ENCODE measurements around the gene SGCD. TPM values are rescaled to one million over a fixed set of nuclear protein-coding genes. Genes with fewer than 3 reads are reported as not detected.

SGCD gene
- total and polyA plus RNA-seq, 2 of the 4 experiments (the other 2 are of a cell fraction) = 5.8 to 10.6 TPM

GRCh38 chr5:156399323-156399722, 72.4 kb downstream of the SGCD start:
- H3K4me1 ChIP-seq (ENCODE audit: control insufficient read depth, insufficient read depth, low read length) = peaks cover 10% of the 10 kb centered on the region
- no peak overlapping the region for H3K23ac ChIP-seq (ENCODE audit: low read depth, low read length)
- peaks cover 4 to 5% of the 10 kb centered on the region in 2 experiments; a peak in 2 of 4 replicates for H3K79me1 ChIP-seq (ENCODE audit: low read depth in 1 of 2, low read length in 2 of 2)
- no peak overlapping the region for H3K4me2 ChIP-seq (ENCODE audit: low read depth, low read length)
- POLR2A ChIA-PET (ENCODE audit: unreplicated experiment) = no interaction called here
- dilution Hi-C loops (cut with HindIII; ENCODE audit: low sequenced_read_pairs, unreplicated experiment) (no loop called here), in situ Hi-C loops (cut with MboI; ENCODE audit: low sequenced_read_pairs) (no loop called here), intact Hi-C loops (cut with micrococcal nuclease) (no loop called here)
- H3K9ac ChIP-seq (ENCODE audit: low read depth, low read length) = no peak overlapping the region
- H3K9me3 ChIP-seq (ENCODE audit: control insufficient read depth, insufficient read depth, low read length) = peaks cover 3% of the 10 kb centered on the region; the same call in 1 of the 2 replicates
- no peak overlapping the region for H3K18ac ChIP-seq (ENCODE audit: low read depth, low read length)
- H3K36me3 ChIP-seq (ENCODE audit: control insufficient read depth, insufficient read depth, low read length) = peaks cover 2% of the 10 kb centered on the region; the same call in 1 of the 2 replicates
- H2BK20ac ChIP-seq (ENCODE audit: low read depth, low read length) = no peak overlapping the region
- no peak overlapping the region for H4K8ac ChIP-seq (ENCODE audit: low read depth in 2 of 2, low read length in 2 of 2)
- H2AK9ac ChIP-seq (replicated peaks; ENCODE audit: low read depth, low read length, poor library complexity) = no peak overlapping the region
- no peak overlapping the region; the same call in 1 of the 2 replicates for H4K5ac ChIP-seq (ENCODE audit: low read depth, low read length)
- H3K14ac ChIP-seq (replicated peaks; ENCODE audit: low read depth, low read length) = no peak overlapping the region
- no peak overlapping the region for H3K27ac ChIP-seq (ENCODE audit: insufficient read depth, low read length)
- H3K27me3 ChIP-seq (ENCODE audit: control insufficient read depth, insufficient read depth, low read length) = no peaks in the 10 kb centered on the region
- CTCF ChIA-PET = no interaction called here
- H2AFZ ChIP-seq (replicated peaks; ENCODE audit: low read length, poor library complexity) = no peak overlapping the region
- ATAC-seq (ENCODE audit: low read depth) (no peak), DNase-seq (no peak)
- H4K91ac ChIP-seq (ENCODE audit: insufficient read depth, low read depth, low read length) = no peak overlapping the region
- no peak overlapping the region for H3K56ac ChIP-seq (ENCODE audit: extremely low read depth, insufficient read depth, low read length)
- H2AK5ac ChIP-seq (ENCODE audit: low read depth, low read length) = no peak overlapping the region
- no peaks in the 10 kb centered on the region for H3K9me1 ChIP-seq (ENCODE audit: insufficient read depth, low read length)
- H2BK15ac ChIP-seq (ENCODE audit: low read depth, low read length) = no peak overlapping the region
- H2BK5ac ChIP-seq (ENCODE audit: low read depth, low read length, poor library complexity, severe bottlenecking) = no peak overlapping the region
- no CpG with 5 or more reads among the region's 2 CpGs for WGBS, 2 experiments (ENCODE audit: extremely low coverage in 2 of 2, insufficient read length in 1 of 2)
- no peak overlapping the region for H3K4me3 ChIP-seq (ENCODE audit: insufficient read depth, low read depth, low read length)
- BruUV-seq (replicated peaks) = no TSS peak
- H3K4ac ChIP-seq (ENCODE audit: low read depth, low read length) = no peak overlapping the region
- H2BK120ac ChIP-seq (ENCODE audit: low read depth, low read length) = no peak overlapping the region
- no peaks in the 10 kb centered on the region for H4K20me1 ChIP-seq (ENCODE audit: insufficient read depth, low read length)
- no peak for TF ChIP-seq USF2 (IDR thresholded peaks at IDR 0.05; ENCODE audit: low read depth, low read length)
- TF ChIP-seq NFE2L2 (IDR thresholded peaks at IDR 0.05; ENCODE audit: low read depth, low read length) = no peak
- TF ChIP-seq RFX5 (IDR thresholded peaks at IDR 0.05; ENCODE audit: low read depth, low read length) = no peak
- TF ChIP-seq MXI1 (IDR thresholded peaks at IDR 0.05; ENCODE audit: borderline replicate concordance, low read depth, low read length) = no peak
- TF ChIP-seq CHD1 (IDR thresholded peaks at IDR 0.05; ENCODE audit: low read depth, low read length) = no peak
- TF ChIP-seq ELK1 (IDR thresholded peaks at IDR 0.05; ENCODE audit: borderline replicate concordance, low read depth, low read length) = no peak
- TF ChIP-seq MAFK (IDR thresholded peaks at IDR 0.05; ENCODE audit: low read depth, low read length) = no peak
- TF ChIP-seq POLR2A (IDR thresholded peaks at IDR 0.05; ENCODE audit: low read depth, low read length) = no peak
- no peak for TF ChIP-seq SMC3 (IDR thresholded peaks at IDR 0.05; ENCODE audit: low read depth, low read length)
- no peak for TF ChIP-seq FOS (IDR thresholded peaks at IDR 0.05; ENCODE audit: low read depth, low read length)
- no peak for TF ChIP-seq MAZ (IDR thresholded peaks at IDR 0.05; ENCODE audit: borderline replicate concordance, low read depth, low read length)
- TF ChIP-seq RAD21 (IDR thresholded peaks at IDR 0.05; ENCODE audit: low read length) = no peak
- no peak for TF ChIP-seq RCOR1 (IDR thresholded peaks at IDR 0.05; ENCODE audit: insufficient replicate concordance, low read length)
- no peak for TF ChIP-seq CEBPB (IDR thresholded peaks at IDR 0.05; ENCODE audit: low read depth, low read length)
- no peak for TF ChIP-seq CTCF (conservative IDR thresholded peaks at IDR 0.05; ENCODE audit: low read depth, low read length)
- TF ChIP-seq BHLHE40 (IDR thresholded peaks at IDR 0.05; ENCODE audit: low read depth, low read length) = no peak

All from IMR-90 (cell line).